ENCODE data around the gene CAPZA1. TPM values are rescaled to one million over a fixed set of nuclear protein-coding genes. Genes with fewer than 3 reads are reported as not detected.

The CAPZA1 gene
- total RNA-seq, 1 donor from 2014 or later = 282 TPM

DNA sequence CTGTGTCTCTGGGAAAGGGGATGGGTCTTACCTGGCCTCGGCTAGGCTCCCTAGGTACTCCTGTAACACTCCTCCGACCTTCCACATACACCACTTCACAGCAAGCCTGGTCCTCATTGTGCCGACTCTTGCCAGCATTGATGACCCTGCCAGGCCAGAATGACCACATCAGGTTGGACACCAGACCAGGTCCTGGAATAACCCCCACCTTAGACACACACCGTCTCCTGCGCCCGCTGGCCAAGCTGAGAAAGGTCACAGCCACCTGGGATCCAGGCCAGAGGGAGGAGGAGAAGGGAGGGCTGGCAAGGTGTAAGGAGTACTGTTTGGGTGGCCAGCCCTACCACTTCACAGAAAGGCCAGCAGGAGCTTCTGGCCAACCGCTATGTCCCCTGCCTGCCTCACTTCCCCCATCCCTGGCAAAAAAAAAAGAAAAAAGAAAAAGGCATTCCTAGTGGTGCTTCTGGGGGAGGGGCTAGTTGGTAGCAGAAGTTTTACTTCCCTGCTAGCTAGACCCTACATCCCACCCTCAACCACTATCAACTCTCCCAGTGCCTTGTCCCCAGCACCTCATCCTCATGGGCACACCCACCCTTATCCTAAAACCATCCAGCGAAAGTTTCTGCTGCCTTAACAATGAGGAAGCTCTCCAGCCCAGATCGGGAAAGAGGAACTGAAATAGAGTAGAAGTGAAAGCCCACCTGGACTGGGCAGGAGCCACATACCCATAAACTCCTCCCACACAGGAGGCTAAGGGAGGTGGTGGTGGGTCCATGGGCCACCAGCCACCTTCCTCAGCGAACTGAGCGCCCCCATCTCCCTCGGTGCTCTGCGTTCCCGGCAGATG, 94.1 kb downstream of the CAPZA1 start:
- intact Hi-C loops (cut with micrococcal nuclease) = loop anchor here (2.0 kb wide), 2 partner anchors 95 to 1215 kb away; partner anchors contain the start of genes CAPZA1, HIPK1 and ST7L

GRCh38 chr1:112714313-112715263, 95.0 kb downstream of the CAPZA1 start:
- intact Hi-C loops (cut with micrococcal nuclease) = loop anchor here (1.0 to 5.0 kb wide), 6 partner anchors 7 to 1214 kb away; partner anchors contain the start of genes CAPZA1, HIPK1, PHTF1 and RHOC

GRCh38 chr1:112715264-112716053, 95.8 kb downstream of the CAPZA1 start, which contains the start of gene PPM1J:
Gene PPM1J (minus strand): TSS chr1:112715332. CDS start chr1:112715301, 31 bp downstream.
- intact Hi-C loops (cut with micrococcal nuclease) = loop anchor here (1.0 to 5.0 kb wide), 8 partner anchors 8 to 1213 kb away; partner anchors contain the start of genes CAPZA1, HIPK1, LRIG2 and PHTF1

- intact Hi-C loops (cut with micrococcal nuclease) = loop anchor here (1.0 to 5.0 kb wide), 4 partner anchors 88 to 1041 kb away; partner anchors contain the start of genes LRIG2 and PHTF1
Observed at GRCh38 chr1:112716133-112716720, 96.6 kb downstream of the CAPZA1 start.

DNA sequence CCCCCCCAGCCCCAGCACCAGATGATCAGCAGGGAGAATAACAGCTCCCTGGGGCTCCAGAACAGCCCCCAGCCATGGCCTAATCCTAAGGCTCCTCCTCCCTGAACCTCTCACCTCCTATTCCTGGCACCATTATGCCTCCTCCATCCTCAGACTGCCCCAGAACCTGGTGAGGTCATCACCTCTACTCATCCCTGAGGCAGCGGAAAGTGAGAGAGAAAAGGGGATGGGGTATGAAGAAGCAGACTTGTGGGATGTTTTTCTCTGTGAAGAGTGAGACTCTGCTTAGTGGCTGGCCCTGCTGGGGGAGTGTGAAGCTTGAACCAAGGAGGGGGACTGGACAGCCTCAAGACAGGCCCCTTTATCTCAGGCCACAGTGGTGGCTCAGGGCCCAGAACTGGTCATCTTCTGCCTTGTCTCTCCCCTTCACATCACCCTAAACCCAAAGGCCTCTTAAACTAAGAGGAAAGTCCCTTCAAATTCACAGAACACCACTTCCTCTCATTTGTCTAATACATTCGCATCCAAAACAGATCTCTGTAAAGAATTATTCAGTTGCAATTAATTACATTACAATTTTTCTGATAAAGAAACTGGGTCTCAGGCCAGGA, 97.7 kb downstream of the CAPZA1 start:
- intact Hi-C loops (cut with micrococcal nuclease) = loop anchor here (2.0 to 5.0 kb wide), 3 partner anchors 355 to 1040 kb away; partner anchors contain the start of genes LRIG2 and PHTF1

DNA sequence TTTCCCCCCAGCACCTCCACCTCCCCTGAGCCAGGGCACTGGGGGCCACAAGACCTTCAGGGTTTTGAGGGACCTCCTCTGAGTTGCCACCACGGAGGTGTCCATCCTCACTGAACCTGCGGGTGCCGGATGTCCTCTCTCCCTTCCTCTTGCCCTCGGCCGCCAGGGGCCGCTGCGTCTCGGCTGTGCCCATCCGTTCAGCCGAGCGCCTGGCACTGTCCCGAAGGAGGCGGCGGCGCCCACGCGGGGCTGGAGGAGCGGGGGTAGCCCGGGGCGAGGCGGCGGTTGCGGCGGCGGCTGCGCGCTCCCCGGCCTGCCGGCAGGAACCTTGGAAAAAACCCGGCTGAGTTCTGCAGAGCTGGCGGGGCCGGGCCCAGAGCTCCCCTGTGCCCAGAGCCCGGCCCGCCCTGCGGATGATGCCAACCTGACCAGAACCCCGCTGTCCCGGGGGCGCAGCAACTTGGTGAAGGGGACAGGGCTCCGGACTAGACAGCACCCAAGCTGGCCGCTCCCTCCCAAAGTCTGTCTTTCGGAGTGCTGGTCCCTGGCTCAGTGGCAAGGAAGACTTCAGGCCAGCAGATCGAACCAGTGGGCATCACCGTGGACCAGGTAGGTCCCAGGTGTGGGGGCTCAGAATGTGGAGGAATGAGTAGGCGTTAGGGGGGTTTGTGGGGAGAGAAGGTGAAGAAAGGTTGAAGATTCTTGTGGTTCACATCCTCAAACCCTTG, 99.2 kb downstream of the CAPZA1 start:
- intact Hi-C loops (cut with micrococcal nuclease) = loop anchor here (5.0 kb wide), 2 partner anchors 958 to 1038 kb away; partner anchors contain the start of gene PHTF1

DNA sequence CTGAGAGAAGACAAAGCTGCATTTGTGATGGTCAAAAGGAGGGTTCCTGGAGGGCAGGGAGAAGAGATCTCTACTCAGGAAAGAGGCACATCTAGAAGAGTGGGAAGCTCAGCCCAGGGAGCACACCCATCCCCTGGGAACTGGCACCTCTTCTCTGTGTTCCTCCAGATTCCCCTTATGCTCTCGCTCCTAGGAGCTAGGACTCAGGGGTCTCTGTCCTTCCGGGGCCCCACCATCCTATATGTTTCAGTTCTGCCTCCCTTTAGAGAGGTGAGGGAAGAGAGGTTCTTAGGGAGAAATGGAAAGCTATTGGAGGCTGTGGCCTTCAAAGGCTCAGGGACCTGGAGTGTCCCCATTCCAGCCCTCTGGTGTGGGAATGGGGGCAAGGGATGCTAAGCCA, 100.1 kb downstream of the CAPZA1 start:
- intact Hi-C loops (cut with micrococcal nuclease) = loop anchor here (5.0 kb wide), 2 partner anchors 958 to 1038 kb away; partner anchors contain the start of gene PHTF1

DNA sequence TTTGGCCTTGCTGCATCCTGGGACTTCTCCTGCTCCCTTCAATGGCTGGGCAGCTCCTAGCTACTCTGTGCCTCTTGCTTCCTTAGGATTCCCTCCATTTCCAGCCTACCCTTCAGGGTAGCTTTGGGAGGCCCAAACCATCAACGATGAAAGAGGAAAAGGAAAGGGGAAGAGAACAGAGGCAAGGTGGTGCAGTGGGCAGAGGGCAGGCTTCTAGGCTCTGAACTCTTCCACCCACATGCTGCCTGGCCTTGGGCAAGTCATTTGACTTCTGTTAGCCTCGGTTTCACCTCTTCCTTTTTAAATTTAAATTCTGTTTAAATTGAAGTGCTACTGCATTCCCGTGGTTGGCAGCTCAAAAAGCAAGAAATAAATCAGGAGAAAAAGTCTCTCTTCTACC, 101.2 kb downstream of the CAPZA1 start:
- intact Hi-C loops (cut with micrococcal nuclease) = no loop called here

Other genes starting within 250 kb of the CAPZA1 start
- 0.93 and 1.0 TPM in 2 replicates for gene CTTNBP2NL, start 223.6 kb upstream of the CAPZA1 start, total RNA-seq
- gene WNT2B, start 110.9 kb upstream of the CAPZA1 start, total RNA-seq = 0.02 TPM in 1 of 2 replicates, not detected in the other
- gene ST7L, start 691 bp upstream of the CAPZA1 start, total RNA-seq = 13.0 and 14.9 TPM in 2 replicates
- 78.4 and 81.6 TPM in 2 replicates for gene MOV10, start 54.8 kb downstream of the CAPZA1 start, total RNA-seq
- 87.5 and 99.2 TPM in 2 replicates for gene RHOC, start 87.3 kb downstream of the CAPZA1 start, total RNA-seq
- gene PPM1J, start 95.5 kb downstream of the CAPZA1 start, total RNA-seq = 0.16 and 0.32 TPM in 2 replicates